NT2/D1 (cell line): ENCODE results near the gene MAML2.

Experiments
- SUZ12 ChIP-seq: IDR thresholded peaks from 2 replicates; pipeline ENCODE4 v1.6.1; 2011; ENCODE audit not compliant: insufficient read length, insufficient read depth; ENCODE audit errors: extremely low read depth
- YY1 ChIP-seq: IDR thresholded peaks from 2 replicates; pipeline ENCODE4 v1.6.1; 2011; ENCODE audit not compliant: insufficient read length, insufficient read depth
- ZNF274 ChIP-seq: IDR thresholded peaks from 2 replicates; pipeline ENCODE4 v1.6.1; 2011; ENCODE audit warnings: mild to moderate bottlenecking, low read depth, low read length

- TF ChIP-seq ZNF274 (no peak), YY1 (no peak), SUZ12 (no peak)
These were observed 412.0 kb downstream of the MAML2 start for GRCh38 chr11:95930948-95931347.
